Smooth muscle cell (in vitro differentiated cells): ENCODE measurements around the gene ERVW-1. TPM values are rescaled to one million over a fixed set of nuclear protein-coding genes. Genes with fewer than 3 reads are reported as not detected.

ENCODE experiments used
- DNase-seq: peaks from one replicate; lab custom pipeline; 2025; ENCODE audit not compliant: unreplicated experiment; lab: John Stamatoyannopoulos, UW
- H2AFZ ChIP-seq: fragments of 200-600 bp; sonication (generic); 2 replicates; pipeline ENCODE4 v1.6.0; 2016; ENCODE audit warnings: antibody characterized with exemption, low read depth, mild to moderate bottlenecking
- H3F3A ChIP-seq: fragments of 200-600 bp; sonication (generic); 2 replicates; pipeline ENCODE4 v1.6.0; 2017; ENCODE audit warnings: antibody characterized with exemption, low read depth
- H3K27ac ChIP-seq: fragments of 200-600 bp; sonication (generic); 2 replicates; pipeline ENCODE4 v1.5.1; 2016; ENCODE audit warnings: low read depth, mild to moderate bottlenecking
- H3K27me3 ChIP-seq: fragments of 200-600 bp; sonication (generic); 2 replicates; pipeline ENCODE4 v1.6.1; 2016; ENCODE audit warnings: low read depth, mild to moderate bottlenecking
- H3K36me3 ChIP-seq: fragments of 200-600 bp; sonication (generic); 2 replicates; pipeline ENCODE4 v1.5.1; 2016; ENCODE audit warnings: low read depth
- H3K4me1 ChIP-seq: fragments of 200-600 bp; sonication (generic); 2 replicates; pipeline ENCODE4 v1.5.1; 2016; ENCODE audit warnings: low read depth
- H3K4me2 ChIP-seq: fragments of 200-600 bp; sonication (generic); 2 replicates; pipeline ENCODE4 v1.6.0; 2016; ENCODE audit warnings: mild to moderate bottlenecking
- H3K4me3 ChIP-seq: fragments of 200-600 bp; sonication (generic); 2 replicates; pipeline ENCODE4 v1.5.1; 2016; ENCODE audit warnings: mild to moderate bottlenecking
- H3K79me2 ChIP-seq: fragments of 200-600 bp; sonication (generic); 2 replicates; pipeline ENCODE4 v1.6.0; 2016; ENCODE audit warnings: low read depth, mild to moderate bottlenecking
- H3K9ac ChIP-seq: fragments of 200-600 bp; sonication (generic); 2 replicates; pipeline ENCODE4 v1.6.0; 2016; ENCODE audit warnings: low read depth
- H3K9me3 ChIP-seq: fragments of 200-600 bp; sonication (generic); replicated peaks from 2 replicates; pipeline ENCODE4 v1.5.1; 2016; ENCODE audit warnings: low read depth
- H4K20me1 ChIP-seq: fragments of 200-600 bp; sonication (generic); 2 replicates; pipeline ENCODE4 v1.6.0; 2016; ENCODE audit warnings: low read depth
- WGBS: methylation state at CpG from one replicate; pipeline ENCODE4 v1.1.7; 2016; ENCODE audit warnings: low lambda C conversion rate; 5-methylcytosine and 5-hydroxymethylcytosine counted together
- polyA plus RNA-seq: library from polyadenylated mRNA; unstranded; fragments of >200 nt; fragmentation: Nextera tagmentation; extraction: Ambion mirVana; gene quantifications from 2 replicates; pipeline ENCODE4 v1.2.1, GENCODE V29; 2016
- total RNA-seq: library from RNA; depleted of rRNA; stranded (reverse); fragments of >200 nt; gene quantifications from 2 replicates; pipeline ENCODE4 v1.2.3, GENCODE V29; 2014
- TF ChIP-seq, protein P1 (sequence below): fragments of 200-600 bp; sonication (generic); IDR thresholded peaks from 2 replicates; pipeline ENCODE4 v1.5.1; 2017; ENCODE audit warnings: borderline replicate concordance, mild to moderate bottlenecking, antibody characterized with exemption; ENCODE audit not compliant: insufficient read depth, poor library complexity, severe bottlenecking

The ERVW-1 gene
- total and polyA plus RNA-seq, 2 experiments from 2014 or later: 0.36 TPM; not detected in 1

DNA sequence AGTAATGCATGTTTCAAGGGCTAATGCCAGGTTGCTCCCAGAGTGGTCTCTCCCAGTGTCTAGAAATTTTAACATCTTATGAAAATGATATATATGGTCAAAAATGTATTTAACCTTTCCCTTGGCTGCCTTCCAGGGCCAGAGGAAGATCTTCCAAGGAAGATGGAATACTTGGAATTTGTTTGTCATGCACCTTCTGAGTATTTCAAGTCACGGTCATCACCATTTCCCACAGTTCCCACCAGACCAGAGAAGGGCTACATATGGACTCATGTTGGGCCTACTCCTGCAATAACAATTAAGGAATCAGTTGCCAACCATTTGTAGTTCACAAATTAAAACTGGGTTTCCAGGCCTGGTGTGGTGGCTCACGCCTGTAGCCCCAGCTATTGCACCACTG is 21.5 kb downstream of the ERVW-1 start:
- Histone ChIP-seq H3K4me1 (no peaks in the 10 kb centered on the region), H3K79me2 (no peaks in the 10 kb centered on the region), H3K27me3 (no peaks in the 10 kb centered on the region), H3K9ac (no peak overlapping the region), H3K4me2 (no peak overlapping the region), H3K4me3 (no peak overlapping the region), H4K20me1 (no peaks in the 10 kb centered on the region), H3F3A (peaks cover 5% of the 10 kb centered on the region), H3K9me3 (no peaks in the 10 kb centered on the region), H3K27ac (no peak overlapping the region), H2AFZ (no peak overlapping the region), H3K36me3 (peaks cover 12% of the 10 kb centered on the region)
- no peak for DNase-seq
- TF ChIP-seq, protein P1, sequence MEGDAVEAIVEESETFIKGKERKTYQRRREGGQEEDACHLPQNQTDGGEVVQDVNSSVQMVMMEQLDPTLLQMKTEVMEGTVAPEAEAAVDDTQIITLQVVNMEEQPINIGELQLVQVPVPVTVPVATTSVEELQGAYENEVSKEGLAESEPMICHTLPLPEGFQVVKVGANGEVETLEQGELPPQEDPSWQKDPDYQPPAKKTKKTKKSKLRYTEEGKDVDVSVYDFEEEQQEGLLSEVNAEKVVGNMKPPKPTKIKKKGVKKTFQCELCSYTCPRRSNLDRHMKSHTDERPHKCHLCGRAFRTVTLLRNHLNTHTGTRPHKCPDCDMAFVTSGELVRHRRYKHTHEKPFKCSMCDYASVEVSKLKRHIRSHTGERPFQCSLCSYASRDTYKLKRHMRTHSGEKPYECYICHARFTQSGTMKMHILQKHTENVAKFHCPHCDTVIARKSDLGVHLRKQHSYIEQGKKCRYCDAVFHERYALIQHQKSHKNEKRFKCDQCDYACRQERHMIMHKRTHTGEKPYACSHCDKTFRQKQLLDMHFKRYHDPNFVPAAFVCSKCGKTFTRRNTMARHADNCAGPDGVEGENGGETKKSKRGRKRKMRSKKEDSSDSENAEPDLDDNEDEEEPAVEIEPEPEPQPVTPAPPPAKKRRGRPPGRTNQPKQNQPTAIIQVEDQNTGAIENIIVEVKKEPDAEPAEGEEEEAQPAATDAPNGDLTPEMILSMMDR: no peak
- 93% methylated on average over 2 of the region's 2 CpGs for WGBS

- H3K79me2 ChIP-seq: peaks cover 21% of the 10 kb centered on the region
- no peaks in the 10 kb centered on the region for H4K20me1 ChIP-seq
- H3K4me3 ChIP-seq: no peak overlapping the region
- H3K27me3 ChIP-seq: no peaks in the 10 kb centered on the region
- 94% methylated on average over 2 of the region's 2 CpGs for WGBS
- H3K4me1 ChIP-seq: peaks cover 10% of the 10 kb centered on the region
- no peak overlapping the region for H3K9ac ChIP-seq
- H3F3A ChIP-seq: no peaks in the 10 kb centered on the region
- no peak overlapping the region for H2AFZ ChIP-seq
- TF ChIP-seq, protein P1: no peak
- H3K9me3 ChIP-seq: no peaks in the 10 kb centered on the region
- H3K36me3 ChIP-seq: peaks cover 15% of the 10 kb centered on the region
- no peak overlapping the region for H3K4me2 ChIP-seq
- no peak overlapping the region for H3K27ac ChIP-seq
- DNase-seq: no peak
These were observed 26.1 kb downstream of the ERVW-1 start for GRCh38 chr7:92451645-92452044.

DNA sequence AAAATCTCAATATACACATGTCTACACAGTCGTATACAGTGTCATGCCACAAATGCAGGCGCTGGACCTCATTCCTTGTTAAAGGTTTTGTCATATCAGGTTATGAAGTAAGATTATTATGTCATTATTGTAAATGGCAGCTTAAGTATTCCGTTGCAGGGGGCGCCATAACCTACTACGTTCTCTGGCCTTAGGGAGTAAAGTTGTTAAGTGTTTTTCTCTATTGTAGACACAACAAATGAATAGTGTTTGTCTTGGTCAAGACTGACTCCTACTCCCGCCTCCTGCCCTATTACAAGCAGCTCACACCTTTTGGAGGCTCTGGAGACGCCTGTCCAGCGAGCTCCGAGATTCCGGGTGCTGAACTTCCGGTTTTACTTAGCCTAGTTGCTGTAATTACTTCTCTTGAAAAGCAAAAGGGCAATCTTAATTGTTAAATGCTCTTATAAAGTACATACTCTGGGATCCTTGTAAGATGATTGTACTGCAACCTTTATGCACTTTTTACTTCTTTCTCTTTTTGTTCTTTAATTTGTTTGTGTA is 29.5 kb downstream of the ERVW-1 start:
- TF ChIP-seq, protein P1: peak; percentile 31
- peaks cover 10% of the 10 kb centered on the region for H3K4me1 ChIP-seq
- 5% methylated on average over 11 of the region's 11 CpGs for WGBS
- peak overlapping the region; percentile 84 for H2AFZ ChIP-seq
- H3K4me2 ChIP-seq: peak overlapping the region; percentile 96
- peak overlapping the region; percentile 89 for H3K9ac ChIP-seq
- no peak for DNase-seq
- H3F3A ChIP-seq: no peaks in the 10 kb centered on the region
- no peaks in the 10 kb centered on the region for H4K20me1 ChIP-seq
- peak overlapping the region; percentile 92 for H3K4me3 ChIP-seq
- H3K27ac ChIP-seq: peak overlapping the region; percentile 81
- no peaks in the 10 kb centered on the region for H3K27me3 ChIP-seq
- peaks cover 21% of the 10 kb centered on the region for H3K79me2 ChIP-seq
- no peaks in the 10 kb centered on the region for H3K9me3 ChIP-seq
- H3K36me3 ChIP-seq: peaks cover 7% of the 10 kb centered on the region
